Measurements from ENCODE around the gene NRG3. TPM values are rescaled to one million over a fixed set of nuclear protein-coding genes. Genes with fewer than 3 reads are reported as not detected.

The NRG3 gene
- total RNA-seq, 1 donor from 2014 or later: not detected

DNA sequence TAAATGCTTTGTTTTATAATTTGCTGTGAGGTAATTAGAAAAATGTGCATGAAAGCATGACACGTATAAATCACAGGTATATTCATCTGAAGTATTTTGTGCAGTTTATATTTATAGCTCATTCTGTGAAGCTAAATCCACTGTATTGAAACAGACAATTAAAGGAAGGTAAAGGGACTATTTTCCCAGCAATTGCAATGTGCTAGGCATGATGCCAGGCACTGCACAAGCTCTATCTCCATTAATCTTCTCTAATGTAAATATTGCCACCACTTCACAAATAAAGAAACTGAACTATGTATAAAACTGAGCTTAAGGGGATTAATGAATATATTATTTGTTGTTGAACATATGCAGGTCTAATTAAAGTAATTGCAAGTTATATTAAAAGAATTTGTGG is 1012.5 kb downstream of the NRG3 start:
- DNase-seq (ENCODE audit: low read depth): no peak

DNA sequence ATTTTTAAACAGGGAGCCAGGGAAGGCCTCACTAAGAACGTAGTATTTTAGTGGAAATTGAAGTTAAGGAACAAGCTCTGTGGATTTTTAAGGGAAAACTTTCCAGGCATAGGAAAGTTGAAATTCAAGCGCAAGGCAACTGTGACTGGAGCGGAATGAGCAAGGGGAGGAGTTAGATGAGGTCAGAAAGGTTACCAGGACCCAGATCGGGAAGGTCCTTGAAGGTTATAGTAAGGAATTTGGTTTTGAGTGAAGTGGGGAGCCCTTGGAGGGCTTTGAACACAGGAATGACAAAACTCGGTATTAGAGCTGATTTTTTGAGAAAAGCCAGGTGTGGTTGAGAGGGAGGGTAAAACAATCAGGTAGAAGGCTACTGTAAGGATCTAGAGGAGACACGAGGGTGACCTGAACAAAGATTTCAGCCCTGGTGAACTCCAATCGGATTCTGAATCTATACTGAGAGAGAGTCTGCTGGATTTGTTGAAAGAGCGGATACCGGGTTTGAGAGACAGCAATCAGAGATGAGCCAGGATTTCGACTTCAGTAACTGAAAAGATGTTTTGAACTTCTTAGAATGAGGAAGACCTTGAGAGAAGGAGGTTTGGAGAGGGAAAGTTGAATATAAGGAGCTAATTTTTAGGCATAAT is 1013.9 kb downstream of the NRG3 start:
- DNase-seq (ENCODE audit: low read depth): no peak

DNA sequence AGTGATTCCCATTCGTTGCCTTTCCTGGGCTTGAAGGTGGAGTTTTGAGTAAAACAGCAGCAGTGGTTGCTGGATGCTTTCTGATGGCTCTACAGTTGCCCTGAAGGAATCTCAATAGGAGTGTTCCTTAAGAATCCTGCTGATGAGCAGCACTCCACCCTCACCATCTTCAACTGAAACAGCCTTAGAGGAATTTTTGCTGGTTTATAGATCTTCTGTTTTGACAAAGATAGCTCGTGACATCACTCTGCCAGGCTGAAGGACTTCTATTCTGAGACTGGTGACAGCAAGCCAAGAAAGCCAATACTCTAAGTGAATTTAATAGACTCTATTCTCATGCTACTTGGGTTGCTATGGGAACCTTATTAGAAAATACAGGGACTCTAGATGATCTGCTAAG is 1014.7 kb downstream of the NRG3 start:
- peak; percentile 2 for DNase-seq (ENCODE audit: low read depth)

DNA sequence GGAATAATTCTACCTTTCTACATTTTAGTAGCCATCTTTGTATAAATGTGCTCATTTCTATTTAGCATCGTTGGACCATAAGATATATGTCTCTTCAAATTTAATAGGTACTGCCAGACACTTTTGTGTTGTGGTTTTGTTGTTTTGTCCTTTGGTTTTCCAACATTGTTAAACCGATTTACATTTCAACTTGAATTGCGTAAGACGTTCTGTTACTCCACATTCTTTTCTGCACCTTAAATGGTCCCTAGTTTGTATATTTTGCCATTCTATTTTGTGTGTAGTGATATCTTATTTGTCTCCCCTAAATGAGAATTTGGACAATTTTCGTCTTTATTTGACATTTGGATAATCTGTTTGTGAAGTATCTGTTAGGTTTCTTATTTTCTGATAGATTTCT is 1015.6 kb downstream of the NRG3 start:
- no peak for DNase-seq (ENCODE audit: low read depth)

DNA sequence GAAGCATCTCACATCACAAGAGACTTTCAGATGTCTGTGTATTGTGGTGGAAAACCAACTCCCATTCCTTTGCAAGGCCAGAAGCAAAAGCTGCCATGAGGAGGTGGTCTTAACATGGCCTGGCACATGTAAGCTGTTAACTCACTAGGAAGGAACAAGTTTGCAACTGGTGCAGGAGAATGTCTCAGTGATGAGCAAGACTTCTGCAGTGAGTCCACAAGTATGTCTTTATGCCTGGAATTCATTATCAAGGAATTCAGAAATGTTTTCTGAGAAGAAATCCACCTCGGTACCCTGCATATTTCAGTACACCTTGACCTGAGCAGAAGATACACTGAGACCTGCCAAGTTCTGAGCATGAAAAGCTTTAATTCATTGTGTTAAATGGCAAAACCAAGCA is 1033.1 kb downstream of the NRG3 start:
- no peak for DNase-seq (ENCODE audit: low read depth)

DNA sequence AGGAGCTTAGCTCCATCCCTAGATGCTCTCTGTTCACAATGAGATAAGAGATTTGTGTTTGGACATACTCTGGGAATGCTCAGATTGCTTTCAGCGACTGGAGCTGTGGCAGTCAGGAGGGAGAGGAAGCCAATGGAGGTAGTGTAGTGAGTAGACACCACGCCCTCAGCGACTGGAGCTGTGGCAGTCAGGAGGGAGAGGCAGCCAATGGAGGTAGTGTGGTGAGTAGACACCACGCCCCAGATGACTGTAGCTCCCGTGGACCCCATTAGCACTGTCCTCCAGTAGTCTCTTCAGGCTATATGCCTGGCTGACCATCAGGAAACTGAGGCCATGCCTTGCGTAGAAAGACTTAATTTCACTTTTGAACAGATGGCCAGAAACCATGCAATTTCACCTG is 1033.8 kb downstream of the NRG3 start:
- no peak for DNase-seq (ENCODE audit: low read depth)

DNA sequence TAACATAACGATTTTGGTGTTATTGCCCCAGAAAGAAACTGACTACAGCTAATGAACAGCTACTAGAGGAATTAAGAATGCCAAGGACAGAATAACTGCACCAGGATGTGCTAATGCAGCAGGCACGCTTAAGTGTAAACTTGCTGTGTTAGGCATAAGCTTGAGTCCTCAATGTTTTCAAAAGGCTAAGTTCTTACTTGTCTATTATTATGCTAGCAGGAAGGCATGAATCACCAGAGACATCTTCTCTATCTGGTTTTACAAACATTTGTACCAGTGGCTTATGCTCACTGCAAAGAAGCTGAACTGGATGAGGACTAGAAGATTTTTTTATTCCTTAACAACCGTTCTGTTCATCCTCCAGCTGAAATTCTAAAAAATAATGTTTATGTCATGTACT is 1035.3 kb downstream of the NRG3 start:
- DNase-seq (ENCODE audit: low read depth): no peak

DNA sequence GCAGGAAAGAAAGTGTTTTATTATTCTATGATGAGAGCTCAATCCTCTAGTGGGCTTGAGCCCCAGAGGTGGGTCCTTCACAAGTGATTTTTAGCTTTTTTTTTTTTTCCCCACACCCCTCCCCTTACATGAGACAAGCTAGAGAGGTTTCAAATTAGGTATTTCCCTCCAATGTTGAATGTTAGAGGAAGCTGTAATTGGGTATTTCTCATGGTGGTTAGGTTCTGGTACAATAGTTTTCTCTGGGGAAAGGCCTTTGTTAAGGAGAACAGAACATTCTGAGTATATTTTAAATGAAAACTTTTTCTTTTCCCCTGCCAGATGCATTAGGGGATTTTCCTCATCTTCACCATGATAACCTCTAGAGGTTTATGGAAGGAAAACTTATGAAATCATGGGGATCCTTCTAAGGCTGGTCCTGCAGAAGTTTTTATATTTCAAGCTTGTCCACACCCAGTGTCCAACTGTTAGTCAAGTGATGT is 1039.7 kb downstream of the NRG3 start:
- DNase-seq (ENCODE audit: low read depth): no peak

DNA sequence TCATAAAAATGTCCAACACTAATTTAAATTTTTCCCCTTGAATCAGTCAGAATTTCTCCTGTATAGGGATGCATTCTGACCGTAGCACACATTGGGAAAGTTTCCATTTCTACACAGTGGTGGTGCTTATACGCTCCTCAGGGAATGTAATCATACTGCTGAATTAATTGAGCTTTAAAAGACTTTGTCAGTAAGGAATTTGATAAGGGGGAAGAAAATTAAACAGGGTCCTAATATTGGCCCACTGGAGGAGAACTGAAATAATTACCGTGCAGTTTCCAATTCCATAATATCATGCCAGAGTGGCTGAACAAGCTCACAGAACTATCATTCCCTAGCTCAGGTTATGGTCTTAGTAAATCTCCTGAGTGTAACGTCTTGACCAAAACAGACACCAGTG is 1041.9 kb downstream of the NRG3 start:
- DNase-seq (ENCODE audit: low read depth): no peak

DNA sequence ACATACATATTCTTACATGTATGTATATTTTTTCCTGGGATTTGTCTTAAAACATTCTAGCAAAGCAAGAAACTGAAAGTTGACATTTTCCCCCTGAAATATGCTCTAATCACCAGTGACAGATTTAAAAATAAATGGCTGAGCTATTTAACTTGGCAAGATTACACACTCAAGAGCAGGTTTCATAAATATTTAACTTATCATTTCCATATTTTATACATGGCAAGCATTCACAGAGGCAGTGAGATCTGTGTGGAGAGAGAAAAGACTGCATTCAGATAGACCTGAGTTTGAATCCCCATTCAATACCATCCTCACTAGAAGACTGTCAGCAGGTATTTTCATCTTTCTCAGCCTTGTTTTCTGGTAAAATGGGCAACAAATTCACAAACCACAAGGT is 1043.0 kb downstream of the NRG3 start:
- DNase-seq (ENCODE audit: low read depth): no peak

DNA sequence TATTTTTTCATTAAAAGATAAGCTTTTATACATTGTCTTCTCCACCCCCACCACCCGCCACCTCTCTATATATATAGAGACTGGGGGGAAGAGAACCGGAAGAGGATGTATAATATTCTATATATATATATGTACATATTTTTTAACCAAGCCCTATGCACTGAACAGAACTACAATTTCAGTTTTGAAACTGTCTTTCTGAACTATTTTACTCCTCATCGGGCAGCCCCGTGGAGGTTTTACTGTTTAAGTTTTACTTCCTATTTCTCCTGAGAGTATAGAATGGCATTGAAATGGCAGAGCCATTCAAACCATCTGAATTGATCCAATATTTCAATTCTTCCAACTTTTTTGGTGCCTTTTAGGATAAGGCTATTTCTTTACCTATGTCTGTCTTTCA is 1047.1 kb downstream of the NRG3 start:
- no peak for DNase-seq (ENCODE audit: low read depth)

DNA sequence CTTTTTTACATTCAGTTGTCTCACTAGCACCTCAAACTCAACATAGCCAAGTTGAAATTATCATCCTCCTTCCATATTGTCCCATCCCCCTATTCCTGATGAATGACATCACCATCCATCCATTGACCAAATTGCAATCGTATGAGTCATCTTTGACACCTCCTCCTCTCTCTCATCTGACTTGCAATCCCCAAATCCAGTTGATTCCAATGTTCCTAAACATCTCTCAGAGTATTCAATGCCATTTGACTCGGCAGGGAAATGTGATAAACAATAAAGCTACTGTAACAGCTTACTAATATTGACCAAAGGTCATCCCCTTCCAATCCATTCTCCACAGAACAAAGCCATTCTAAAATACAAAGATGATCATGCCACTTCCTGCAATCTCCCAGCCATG is 1047.8 kb downstream of the NRG3 start:
- DNase-seq (ENCODE audit: low read depth): no peak

DNA sequence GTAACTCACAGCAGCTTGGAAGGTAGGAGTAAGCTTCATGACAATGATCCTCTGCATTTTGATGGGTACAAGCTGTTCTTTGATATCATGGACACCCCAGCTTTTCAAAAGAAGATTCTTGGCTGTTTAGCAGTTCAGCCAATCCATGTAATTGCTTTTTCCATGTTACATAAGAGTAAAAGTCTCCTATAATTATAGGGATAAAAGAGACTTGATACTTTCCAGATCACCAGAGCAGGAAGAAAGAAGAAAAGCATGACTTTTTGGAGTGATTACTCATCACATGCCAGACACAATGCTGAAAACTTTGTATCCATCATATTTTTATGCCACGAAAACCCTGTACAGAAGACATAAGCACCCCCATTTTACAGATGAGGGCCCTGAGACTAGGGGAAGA is 1049.7 kb downstream of the NRG3 start:
- no peak for DNase-seq (ENCODE audit: low read depth)

DNA sequence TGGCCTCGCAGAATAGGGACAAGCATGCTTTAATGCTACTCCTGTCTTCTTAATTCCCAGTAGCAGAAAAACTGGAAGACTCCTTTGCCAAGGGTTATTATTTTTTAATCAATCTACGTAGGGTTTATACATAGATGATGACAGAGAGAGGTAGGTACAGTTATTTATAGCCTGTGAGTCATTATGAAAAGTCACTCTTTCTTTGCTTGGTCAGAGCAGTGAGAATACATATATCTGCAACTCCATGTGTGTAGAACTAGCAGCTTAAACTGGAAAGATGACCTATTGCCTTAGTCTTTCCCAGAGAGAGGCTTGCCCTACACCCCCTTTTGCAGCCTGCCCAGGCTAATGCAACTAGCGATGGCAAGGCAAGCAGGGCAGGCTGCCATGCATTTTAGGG is 1050.6 kb downstream of the NRG3 start:
- DNase-seq (ENCODE audit: low read depth): no peak

DNA sequence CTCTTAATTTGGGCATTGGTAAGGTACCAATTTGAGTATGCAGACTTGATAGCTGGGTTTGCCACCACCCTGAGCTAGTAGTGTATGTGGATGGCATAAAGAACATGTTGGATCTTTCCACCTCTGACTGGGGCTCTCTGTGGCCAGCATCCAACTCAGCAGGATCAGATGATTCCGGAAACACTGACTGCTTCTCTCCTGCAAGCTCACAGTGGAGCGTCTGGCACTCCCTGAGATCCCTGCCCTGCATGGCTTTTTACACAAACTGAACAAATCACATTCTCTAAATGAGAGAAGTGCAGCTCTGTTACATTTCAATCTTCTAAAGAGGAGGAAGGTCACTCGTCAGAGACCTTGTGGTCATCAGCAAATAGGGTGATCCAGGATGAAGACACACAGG is 1057.5 kb downstream of the NRG3 start:
- DNase-seq (ENCODE audit: low read depth): no peak

DNA sequence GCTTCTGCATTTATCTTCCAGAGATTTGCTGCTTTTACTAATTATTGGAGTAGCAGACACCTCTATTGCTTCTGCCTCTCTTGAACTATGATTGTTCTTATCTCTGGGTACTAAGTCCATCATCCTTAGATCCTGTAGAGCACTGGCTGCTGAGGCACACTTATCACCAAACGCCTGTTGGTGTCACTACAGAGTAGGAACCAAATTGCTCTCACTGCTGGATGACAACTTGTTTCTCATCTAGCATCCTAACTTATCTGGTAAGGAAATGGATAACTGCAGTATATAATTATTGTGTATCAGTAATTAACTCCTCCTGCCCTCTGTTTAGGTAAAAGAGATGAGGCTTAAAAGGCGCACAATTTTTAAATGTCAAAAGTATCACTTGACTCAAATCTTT is 1059.4 kb downstream of the NRG3 start:
- DNase-seq (ENCODE audit: low read depth): no peak

DNA sequence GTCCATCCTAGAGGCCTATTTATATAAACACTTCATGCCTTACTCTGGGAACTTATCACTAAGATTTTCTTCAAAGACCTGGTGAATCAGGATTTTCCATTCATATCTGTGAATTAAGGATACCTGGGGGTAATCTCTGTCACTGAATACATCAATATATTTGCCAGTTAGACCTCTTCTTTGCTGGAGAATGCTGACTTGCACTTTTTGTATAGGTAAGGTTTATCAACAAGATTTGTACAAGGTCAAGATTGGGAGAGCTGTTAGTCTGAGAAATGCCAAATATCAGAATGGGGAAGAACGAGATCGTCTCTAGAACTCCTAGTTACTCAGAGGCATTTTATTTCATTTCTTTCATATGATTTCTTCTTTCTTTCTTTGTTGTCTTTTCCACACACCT is 1060.0 kb downstream of the NRG3 start:
- DNase-seq (ENCODE audit: low read depth): no peak

DNA sequence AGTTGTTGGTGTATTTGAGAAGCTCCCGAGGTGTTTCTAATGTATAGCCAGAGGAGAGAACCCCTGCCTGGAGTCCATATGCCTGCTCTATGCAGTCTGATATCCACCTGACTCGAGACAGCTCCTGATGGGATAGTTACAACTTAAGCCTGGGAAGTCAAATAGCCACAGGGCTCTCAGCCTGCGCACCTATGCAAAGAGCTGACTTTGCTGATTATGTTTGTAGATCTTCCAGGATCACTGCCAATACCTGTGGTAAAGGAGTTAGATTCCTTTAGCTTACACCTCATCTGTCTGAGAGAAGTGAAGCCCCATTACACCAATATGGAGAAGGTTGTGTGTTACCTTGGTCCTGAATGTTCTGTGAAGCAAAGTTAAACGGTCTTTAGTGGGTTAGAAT is 1063.3 kb downstream of the NRG3 start:
- no peak for DNase-seq (ENCODE audit: low read depth)

DNA sequence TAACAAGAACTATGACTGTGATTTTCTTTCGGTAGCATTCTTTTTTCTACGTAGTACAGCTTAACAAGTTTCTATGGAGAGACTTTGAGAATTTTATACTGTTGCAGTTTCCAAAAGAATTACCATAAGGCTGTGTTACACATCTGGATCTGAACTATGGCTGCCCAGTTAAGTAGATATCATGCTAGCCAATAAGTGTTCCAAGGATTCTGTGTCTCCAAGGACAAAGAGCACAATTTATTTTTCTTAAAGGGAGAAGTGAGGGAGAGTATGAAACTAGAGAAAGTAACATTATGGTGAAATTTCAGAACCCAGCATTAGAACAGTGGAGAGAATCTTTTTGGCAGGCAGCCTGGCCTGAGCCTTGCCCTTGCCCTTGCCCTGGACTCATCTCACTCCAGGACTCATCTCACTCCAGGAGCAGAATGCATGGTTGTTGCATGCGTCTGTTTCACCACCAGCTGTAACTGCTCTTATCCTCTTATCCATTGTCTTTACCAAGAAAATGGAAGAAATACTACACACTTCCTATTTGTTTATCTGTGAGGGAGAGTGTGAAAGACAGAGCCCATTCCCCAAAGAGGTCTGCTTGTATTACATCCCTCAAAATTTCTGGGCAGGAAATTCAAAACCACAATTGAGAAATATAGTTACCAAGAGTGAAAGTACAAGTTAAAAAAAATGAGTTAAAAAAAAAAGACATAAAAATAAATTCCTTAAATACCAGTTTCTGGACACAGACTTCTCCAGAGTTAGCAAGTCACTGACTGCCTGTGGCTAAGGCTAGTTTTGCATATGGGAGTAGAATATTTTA is 1067.5 kb downstream of the NRG3 start:
- no peak for DNase-seq (ENCODE audit: low read depth)

DNA sequence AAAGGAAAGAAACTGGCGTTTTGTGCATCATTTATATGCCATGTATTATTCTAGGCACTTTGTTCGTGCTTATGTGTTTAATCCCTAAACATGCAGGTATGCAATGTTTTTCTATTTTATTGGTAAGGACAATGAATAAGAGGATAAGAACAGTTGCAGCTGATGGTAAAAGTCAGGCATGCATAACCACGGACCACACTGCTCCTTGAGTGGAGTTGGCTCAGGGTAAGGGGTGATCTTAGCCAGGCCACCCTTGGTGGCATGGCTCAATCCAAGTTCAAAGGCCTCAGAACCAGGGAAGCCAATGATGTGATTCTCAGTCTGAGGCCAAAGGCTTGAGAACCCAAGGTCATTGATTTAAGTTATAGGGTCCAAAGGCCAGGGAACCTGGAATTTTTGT is 1068.1 kb downstream of the NRG3 start:
- DNase-seq (ENCODE audit: low read depth): no peak

DNA sequence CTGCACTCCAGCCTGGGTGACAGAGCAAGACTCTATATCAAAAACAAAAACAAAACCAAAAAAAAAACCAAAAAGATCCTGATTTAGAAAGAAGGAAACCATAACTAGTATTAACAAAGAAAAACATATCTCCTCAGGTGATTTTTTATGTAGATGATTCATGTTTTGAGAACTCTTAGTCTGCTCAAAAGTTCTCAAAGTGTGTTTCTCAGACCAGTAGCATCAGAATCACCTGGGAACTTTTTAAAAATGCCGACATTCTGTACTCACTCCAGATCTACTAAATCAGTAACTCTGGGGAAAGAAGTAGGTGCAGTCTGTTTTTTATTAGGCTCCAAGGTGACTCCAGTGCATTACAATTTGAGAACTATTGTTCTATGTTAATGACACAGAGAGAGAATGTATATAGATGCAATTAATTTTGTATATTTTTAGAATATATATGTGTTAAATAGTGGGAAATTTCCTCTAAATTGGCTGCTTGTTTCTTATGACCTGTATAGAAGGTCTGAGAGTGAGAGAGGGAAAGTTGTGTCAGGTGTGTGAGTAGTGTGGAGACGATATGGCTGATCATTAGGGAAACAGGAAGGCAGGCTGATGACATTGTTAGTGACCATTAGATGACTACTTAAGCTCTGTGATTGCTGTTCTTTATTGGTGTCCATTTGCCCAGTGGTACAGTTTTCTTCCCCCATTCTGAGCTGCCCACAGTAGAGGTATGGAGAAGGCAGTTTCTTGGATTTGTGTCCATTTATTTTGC is 1075.0 kb downstream of the NRG3 start:
- no peak for DNase-seq (ENCODE audit: low read depth)

DNA sequence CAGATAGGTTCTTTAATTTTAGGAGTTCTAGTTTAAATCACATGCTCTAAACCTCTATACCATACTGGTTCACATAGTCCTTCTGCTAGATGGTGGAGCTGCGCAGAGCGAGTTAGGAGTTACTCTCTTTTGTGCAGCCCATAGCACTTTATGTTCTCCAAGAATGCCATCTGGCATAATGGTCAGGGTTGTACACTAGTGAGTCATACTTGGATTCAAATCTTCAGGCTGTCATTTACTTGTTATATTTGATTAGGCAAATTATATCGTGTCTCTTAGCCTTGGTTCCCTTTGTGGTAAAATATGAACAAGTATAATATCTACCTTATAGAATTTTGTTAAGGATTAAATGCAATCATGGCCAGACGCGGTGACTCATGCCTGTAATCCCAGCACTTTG is 1078.3 kb downstream of the NRG3 start:
- no peak for DNase-seq (ENCODE audit: low read depth)
